GM19240 (cell line): ENCODE results near the gene NCR3LG1.

Experiments
- DNase-seq: peaks from one replicate; pipeline ENCODE4 v3.0.0; 2011; ENCODE audit warnings: low spot score; ENCODE audit not compliant: insufficient read length

NCR3LG1 gene

DNA sequence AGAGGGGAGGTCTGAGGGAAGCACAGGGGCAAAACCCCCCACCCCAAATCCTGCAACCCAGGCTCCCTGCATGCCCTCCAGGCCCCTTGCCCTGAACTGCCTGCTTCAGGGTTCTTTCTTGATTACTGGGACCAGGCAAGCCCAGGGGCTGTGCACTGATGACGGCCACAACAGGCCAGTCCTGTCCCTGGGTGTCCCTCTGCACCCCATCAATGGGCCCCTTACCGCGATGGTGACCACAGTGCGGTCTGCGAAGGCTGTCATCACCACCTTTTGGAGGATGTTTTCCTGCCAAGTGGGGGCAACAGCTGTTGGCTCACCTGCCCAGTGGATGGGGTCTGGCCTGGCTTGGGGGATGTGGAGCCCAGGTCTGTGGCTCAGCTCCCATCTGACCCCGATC, 41.9 kb downstream of the NCR3LG1 start:
- no peak for DNase-seq

DNA sequence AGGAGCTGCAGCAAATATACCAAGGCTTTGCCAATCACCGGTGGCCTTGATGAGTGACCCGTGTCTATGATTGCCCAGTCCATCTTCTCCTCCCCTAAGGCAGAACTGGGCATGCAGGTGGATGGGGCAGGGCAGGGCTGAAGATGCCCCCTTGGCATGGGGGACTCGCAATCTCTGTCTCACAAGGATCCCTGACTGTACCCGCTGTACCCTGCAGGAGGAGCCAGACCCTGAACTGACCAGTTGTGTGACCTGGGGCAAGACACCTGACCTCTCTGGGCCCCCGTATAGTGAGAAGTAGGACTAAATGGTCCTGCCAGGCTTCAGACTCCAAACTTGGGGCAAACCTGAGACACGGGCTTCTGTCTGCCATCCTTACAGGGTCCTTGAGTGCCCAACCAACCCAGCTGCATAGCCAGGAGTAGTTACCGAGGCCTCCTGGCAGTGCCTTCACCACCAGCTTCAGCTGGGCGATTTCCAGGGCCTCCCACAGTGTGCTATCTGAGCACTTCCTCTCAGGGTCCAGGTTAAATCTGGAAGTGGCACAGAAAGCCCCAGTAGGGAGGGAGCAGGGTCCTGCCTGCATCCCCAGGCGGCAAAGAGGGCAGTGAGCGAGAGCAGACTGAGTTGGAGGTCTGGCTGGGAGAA, 43.3 kb downstream of the NCR3LG1 start:
- DNase-seq = no peak

DNA sequence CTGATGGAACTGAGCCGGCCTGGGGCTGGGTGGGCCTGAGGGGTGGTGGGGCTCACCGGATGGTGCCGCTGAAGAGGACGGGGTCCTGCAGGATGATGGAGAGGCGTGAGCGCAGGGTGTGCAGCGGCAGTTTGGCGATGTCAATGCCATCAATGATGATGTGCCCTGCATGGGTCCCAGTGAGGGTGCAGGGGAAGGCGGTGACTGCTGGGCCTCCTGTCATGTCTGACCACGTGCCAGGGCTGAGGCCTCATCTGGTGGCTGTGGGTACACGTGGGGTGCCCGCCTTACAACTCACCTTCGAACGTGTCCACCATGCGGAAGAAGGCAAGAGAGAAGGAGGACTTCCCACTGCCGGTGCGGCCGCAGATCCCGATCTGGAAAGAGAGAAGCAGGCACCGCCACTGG, 44.0 kb downstream of the NCR3LG1 start:
- no peak for DNase-seq

DNA sequence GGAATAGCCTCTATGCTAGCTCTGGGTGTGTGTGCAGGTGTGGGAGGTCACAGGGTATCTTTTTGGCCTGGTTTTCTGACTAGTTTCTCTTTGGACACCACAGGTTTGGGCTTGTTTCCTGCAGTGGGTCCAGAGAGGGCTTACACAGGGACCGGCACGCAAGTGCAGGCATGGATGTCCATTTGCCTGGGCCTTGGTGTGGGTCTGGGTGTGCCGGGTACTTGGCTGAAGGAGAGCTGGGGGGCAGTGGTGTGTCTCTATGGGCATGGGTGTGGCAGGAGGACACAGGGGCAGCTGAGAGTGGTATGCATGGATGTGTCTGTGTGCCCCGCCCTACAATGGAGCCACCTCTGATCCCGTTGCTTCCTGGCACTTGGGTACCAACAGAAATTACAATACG, 44.4 kb downstream of the NCR3LG1 start:
- no peak for DNase-seq

DNA sequence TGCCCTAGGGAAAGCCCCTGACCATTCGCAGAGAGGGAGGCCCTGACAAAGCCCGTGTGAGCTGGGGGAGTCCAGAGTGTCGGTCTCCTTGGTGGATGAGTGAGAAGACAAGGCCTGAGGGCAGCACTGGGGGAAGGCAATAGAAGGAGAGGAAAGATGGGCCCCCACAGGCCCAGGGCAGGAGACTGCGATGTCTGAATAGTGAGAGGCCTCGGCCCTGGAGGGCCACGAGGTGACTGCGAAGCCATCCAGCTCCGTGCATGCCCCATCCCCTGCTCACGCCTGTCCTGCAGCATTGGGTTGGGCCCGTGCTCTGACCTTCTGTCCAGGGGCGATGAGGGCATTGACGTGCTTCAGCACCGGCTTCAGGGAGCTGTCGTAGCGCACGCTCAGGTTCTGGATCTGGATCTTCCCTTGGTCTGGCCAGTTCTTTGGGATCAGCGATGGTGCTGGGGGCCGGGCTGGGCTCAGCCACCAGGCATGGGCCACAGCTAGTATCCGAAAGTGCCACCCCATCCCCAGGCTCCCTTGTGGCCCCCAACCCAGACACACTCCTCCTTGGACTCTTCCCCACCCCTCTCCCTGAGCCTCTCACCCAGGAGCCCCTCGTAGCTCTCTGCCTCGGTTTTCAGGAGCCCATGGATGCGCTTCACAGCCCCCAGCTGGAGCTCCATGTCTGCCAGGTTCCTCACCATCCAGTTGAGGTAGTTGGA, 45.2 kb downstream of the NCR3LG1 start:
- no peak for DNase-seq

DNA sequence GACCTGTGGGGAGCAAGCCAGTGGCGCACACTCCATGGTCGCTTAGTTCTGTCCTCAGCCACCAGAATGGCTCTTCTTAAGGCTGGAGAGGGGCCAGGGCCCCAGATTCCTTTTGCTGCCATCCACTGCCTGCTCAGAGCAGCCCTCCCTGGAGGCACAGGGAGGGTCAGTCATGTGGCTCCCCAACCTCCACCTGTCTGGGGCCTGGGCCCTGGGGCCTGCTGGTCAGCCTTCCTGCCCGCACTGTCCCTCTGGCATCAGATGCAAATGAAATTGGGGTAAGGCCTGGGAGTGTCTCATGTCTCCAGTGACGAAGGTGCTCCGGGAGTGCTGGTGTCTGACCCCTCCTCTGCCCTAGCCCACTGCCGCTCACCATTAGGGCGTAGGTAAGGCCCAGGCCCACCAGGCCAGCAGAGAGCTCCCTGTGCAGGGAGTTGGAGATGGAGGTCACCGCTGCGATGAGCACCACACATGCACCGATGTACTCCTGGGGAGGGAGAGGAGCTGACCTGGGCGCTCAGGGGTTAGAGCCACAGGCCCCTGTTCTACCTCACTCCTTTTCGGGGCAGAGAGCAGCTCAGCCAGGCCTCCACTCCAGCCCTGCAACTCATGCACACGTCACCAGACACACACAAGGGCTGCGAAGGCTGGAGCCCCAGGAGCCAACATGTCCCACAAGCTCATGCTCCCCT, 45.9 kb downstream of the NCR3LG1 start:
- DNase-seq = no peak

DNA sequence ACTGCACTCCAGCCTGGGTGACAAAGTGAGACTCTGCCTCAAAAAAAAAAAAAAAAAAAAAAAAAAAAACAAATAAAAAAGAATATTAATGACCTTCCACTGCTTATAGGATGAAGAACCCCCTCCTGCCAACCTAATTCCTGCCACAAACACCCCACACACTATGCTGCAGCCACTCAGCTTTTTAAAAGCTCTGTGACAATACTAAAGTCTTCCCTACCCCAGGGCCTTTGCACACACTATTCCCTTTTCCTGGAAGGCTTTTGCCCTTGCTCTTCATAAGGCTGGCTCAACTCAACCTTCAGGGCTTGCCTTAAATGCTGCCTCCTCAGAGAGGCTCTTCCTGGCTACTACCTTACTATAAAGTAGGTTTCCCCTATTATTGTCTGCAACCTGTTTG, 47.6 kb downstream of the NCR3LG1 start:
- DNase-seq = no peak

DNA sequence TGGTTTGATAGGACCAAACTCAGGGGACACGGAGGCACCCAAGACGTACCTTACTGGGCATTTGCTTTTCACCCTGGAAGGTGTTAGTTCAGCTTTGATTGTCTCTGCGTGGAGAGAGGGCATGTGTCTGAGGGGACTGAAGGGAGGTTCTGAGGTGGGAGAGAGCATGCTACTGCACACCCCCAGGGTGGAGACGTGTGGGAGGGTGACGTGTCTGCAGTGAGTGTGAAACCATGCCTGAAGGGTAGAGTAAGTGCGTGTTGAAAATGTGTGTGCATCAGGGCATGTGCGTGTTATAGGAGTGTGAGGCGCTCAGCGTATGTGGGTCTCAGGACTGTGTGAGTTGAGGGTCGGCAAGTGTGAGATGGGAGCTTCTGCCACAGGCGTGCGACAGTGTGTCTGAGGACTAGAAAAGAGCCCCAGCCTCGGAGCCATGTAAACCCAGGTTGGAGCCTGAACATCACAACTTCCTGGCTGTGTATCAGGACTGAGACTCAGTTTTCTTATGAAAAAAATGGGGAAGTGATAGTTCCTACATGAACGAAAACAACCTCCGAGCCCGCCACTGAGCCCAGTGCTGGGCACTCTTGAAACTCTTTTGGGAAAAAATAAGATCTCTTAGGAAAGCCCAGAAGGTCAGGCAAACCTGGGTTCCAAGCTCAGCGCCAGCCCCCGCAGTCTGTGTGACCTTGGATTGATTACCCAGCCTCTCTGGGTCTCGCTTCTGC, 48.6 kb downstream of the NCR3LG1 start:
- no peak for DNase-seq

DNA sequence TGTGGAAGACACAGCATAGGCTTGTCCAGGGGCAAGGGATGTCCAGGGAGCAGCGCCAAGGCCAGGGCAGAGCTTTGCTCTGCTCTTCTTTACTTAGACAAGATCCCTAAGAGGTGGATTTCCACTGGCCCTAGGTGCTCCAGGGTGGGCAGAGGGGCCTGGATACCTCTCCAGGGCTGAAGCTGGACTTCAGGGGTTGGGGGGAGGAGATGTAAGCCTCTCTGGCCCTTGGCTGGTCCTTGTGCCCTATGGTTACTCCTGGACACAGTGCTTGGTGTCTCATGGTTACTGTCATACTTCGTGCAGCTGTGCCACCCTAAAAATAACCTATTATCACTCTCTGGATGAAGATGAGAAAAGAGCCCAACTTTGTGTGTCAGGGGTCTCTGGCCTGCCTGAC, 49.7 kb downstream of the NCR3LG1 start:
- DNase-seq = no peak

DNA sequence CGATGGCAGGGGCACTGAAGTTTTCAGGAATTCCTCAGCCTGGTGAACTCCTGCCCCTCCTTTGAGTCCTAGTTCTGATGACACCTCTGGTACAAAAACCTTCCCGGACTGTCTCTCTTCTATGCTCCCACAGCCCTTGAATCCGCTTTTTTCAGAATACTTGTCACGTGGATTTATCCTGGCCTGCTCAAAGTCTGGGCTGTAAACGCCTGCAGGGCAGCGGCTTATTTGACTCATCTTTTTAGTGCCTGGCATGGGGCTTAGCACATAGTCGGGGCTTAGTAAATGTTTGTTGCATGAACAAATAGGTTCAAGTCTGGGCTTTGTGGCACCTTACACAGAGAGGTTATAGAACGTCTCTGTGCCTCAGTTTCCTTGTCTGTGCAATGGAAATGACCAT, 50.2 kb downstream of the NCR3LG1 start:
- no peak for DNase-seq

DNA sequence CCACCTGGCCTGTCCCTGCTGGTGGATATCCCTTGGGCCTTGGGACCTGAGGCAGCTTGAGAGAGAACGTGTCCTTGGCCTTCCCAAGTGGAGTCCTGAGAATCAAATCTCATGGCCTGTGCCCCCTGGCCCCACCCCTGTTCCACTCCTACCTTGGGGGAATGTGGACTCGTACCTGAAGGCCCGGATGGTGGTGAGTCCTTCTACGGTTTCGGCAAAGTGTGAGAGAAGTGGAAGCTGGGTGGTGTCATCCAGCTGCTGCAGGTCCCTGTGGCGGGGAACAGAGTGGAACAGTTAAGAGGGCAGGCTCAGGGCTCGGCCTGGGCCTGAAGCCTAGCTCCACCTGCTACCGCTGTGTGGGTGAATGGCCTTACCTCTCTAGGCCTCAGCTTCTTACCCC, 50.9 kb downstream of the NCR3LG1 start:
- DNase-seq = no peak

DNA sequence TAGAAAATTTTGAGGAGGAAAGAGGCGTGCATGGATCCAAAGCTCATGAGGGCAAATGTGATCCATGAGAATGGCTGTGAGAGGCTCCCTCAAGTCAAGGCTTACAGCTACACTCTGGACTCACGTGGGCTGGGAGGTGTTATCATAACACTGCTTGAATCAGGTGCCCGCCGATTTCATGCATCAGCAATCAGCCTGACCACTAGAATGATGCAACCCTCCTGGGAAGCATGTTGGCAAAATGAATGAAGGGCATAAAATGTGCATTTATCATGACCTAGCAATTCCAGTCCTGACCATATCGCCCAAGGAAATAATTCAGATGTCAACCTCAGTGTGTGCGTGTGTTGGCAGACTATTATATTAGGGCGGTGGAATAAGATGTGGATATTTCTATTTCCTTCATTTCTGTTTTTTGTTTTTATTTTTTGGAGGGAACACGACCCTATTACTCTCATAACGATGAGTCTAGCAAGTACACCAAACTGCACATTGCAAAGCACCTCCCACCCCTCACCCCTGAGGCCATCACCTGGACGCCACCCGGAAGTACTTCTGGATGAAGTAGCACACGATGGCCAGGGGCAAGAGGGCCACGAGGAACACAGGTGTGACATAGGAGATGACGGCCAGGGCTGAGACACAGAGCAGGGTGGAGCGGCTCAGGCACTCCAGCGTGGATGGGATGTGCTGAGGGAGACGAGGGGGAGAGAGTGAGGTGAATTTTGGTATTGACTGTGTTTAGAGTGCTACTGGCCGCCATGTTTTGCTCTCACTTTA, 52.6 kb downstream of the NCR3LG1 start:
- DNase-seq = no peak

DNA sequence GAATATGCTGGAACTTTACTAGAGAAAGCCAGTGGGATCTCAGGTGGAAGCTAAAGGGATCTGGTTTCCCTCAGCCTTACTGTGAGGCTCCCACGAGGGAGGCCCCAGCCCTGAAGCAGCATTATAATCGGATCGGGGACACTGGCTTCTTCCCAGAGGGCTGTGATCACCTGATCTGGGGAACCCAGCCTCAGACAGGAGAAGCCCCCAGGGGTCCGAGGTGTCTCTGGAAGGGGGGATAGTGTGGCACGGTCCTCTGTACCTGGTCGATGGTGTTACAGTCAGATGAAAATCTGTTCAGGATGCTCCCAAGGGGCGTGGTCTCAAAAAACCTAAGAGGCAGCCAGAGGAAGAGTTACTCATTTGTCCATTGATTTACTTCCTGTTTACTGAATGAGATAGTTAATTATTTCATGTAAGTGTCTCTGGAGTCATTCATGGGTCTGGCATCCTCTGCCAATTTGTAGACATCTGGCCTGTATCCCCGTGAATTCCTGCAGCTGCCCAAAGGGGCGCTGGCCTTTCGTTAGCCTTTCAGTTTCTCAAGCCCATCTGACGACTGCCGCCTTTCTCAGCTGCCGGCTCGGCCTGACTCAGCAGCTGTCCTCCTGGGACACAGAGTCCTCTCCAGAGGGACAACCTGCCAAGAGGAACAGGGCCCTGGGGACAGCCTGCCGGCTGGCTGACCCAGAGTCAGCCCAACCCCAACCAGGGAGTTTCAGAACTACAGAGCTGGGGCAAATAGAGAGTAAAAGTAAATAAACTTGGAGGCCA, 53.8 kb downstream of the NCR3LG1 start:
- DNase-seq = no peak

DNA sequence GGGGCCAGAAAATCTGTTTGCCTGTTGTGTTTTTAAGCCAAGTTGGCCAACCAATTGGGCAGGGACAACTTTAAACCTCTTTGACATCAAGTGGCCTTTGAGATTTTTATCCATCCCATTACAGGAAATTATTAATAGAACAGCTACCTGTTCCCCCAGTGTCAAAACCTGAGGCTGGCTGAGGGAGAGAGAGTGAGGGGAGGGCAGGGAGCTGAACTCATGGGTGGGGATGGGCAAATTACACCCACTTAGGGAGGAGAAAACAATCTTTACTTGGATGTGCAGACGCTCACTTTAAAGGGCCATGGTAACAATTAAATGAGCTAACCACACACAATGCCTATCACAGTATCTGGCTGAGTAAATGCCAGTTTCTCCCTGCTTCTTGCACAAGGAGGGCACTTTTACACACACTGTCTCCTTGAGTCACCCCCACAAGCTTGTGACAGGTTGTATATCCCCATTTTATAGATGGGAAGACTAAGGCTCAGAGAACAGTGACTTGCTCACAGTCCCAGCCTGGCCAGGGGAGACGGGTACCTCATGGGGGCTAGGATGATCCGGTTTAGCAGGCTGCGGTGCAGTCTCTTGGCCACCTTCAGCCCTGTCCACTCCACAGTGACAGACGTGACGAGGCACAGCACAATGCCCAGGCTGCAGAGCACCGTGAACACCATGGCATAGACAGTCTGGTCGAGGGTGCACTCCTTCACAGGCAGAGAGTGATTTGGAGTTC, 54.6 kb downstream of the NCR3LG1 start:
- DNase-seq = no peak

DNA sequence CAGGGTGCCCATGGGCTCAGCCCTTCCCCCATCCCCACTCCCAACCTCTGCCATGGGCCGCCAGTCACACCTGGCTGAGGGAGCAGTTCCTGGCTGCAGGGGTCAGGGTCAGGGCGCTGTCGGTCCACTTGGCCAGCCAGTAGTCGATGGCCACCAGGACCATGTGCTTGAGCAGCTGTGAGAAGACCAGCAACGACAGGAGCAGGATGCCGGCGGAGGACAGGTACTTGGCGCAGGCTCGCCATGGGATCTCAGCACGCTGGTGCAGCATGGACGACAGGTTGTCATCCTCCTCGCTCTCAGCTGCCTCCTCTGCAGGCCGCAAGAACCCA, 55.2 kb downstream of the NCR3LG1 start:
- DNase-seq = no peak

DNA sequence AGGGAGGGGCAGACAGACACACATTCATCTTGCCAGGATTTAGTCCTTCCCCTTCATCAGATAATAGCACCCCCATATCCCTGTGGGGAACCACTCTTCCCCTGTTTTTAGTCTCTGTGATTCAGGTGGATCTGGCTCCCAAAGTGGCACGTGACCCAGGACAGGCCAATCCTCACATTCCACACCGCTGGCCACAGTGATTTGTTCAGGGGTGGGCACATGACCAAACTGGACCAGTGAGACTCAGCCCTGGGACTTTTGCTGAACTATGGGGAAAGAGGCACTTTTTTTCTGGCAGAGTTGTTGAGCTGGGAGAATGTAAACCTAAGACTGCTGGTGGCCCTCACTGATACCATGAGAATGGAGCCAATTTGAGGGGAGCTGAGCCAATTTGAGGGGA, 56.0 kb downstream of the NCR3LG1 start:
- DNase-seq = no peak

DNA sequence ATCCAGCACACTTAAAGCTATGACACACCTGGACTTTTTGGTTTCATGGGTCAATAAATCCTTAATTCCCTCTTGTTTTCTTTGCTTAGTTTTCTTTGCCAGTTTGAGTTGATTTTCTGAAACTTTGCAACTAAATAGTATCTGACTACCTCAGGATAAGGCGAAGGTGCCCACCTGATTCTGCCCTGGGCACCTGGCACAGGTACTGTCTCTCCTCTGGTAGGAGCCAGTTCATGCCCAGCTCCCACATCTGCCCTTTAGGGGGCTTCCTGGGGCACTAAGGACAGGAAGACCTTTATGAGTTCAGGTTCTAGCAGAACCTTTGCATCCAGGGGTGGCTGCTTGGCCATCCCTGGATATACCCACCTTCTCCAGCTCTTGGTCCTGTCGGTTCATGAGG, 56.4 kb downstream of the NCR3LG1 start:
- DNase-seq = no peak

DNA sequence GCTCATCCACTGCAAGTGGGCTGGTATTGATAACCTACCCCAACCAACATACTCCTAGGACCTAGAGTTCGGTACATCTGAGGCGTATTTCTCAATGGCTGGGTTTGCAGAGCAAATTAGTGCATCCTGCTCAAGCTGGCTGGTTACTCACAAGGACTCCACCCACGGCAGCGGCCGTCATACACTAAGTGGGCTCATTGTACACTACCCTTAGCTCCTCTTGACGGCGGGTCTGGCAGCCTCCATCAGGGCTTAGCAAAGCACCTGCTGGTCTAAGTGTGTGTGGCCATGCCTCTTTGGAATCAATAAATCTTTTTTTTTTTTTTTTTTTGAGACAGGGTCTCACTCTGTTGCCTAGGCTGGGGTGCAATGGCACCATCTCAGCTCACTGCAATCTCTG, 57.0 kb downstream of the NCR3LG1 start:
- DNase-seq = no peak

DNA sequence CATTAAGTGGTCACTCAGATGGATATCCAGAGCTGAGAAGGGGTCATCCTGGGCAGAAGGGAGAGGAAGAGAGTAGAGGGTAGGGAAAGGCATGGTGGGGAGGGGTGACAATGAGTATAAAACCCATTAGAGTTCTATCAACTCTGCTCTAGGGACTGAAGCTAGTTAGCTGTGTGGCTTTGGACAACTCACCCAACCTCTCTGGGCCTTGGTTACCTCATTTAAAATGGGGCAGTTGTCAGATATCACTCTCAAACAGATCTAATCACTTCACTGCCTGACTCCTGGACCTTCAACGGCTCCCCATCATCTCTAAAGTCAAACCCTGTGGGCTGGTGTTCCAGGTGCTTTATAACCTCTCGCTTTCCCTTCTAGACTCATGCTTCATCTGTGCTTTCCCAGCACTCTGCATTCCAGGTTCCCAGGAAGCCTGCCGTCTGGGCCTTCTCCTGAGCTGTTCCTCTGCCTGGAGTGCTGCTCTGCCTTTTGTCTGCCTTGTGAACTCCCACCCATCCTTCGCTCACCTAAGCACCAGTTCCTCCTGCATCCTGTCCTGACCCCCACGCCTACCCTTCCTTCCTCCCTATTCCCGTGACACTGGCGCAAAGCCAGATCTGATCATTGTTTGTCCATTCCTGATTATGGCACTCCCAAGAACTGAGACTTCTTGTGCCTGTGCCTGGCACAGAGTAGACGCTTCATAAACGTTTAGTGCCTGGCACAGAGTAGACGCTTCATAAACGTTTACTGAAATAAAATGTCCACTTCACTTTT, 59.2 kb downstream of the NCR3LG1 start:
- no peak for DNase-seq
